ENCODE measurements around the gene S100P.
A peak's percentile ranks its signal among the peaks of the same experiment; 100 is the strongest.

The S100P gene

DNA sequence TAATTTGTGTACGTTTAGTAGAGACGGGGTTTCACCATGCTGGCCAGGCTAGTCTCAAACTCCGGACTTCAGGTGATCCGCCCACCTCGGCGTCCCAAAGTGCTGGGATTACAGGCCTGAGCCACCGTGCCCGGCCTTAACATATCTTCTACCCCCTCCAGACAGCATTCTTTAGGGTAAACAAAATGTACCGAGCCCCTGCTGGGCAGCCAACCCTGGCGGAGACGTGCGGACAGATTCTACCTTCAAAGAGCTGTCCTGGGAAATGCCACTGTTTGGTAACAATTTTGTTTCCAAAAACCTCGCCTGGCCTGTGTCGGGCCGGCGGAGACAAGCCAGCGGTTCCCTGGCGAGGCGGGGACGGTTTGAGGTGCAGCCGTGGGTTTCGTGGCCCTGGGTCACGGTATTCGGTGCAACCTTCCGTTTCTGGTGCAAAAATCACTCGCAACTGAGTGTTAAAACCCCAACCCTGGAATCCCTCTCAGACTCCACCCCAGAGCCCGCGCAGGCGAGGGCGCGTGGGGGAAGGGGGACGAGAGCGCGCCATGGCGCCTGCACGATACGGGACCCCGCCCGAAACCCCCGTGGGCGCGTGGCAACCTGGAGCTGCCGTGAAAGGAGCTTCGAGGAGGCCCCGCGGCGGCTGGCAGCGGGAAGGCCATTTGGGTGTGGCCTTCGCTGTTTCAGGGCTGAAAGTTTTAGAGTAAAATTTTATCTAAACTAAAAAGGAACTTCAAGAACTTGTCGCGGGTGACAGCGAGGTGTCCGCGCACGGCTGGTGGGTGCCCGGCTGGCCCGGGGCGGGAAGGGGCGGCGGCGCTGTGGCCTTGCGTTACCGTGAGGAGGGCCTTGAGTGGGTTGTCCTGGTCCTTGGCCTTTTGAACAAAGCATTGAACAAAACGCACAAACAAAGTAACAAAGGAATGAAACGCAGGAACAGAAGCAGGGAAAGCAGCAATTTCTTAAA lies 36.2 kb upstream of the S100P start:
- H3K4me3 ChIP-seq (ENCODE audit: low read depth, low read length), result no peak overlapping the region
- TF ChIP-seq, protein P1, sequence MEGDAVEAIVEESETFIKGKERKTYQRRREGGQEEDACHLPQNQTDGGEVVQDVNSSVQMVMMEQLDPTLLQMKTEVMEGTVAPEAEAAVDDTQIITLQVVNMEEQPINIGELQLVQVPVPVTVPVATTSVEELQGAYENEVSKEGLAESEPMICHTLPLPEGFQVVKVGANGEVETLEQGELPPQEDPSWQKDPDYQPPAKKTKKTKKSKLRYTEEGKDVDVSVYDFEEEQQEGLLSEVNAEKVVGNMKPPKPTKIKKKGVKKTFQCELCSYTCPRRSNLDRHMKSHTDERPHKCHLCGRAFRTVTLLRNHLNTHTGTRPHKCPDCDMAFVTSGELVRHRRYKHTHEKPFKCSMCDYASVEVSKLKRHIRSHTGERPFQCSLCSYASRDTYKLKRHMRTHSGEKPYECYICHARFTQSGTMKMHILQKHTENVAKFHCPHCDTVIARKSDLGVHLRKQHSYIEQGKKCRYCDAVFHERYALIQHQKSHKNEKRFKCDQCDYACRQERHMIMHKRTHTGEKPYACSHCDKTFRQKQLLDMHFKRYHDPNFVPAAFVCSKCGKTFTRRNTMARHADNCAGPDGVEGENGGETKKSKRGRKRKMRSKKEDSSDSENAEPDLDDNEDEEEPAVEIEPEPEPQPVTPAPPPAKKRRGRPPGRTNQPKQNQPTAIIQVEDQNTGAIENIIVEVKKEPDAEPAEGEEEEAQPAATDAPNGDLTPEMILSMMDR (IDR thresholded peaks at IDR 0.05; ENCODE audit: low read depth, low read length), result no peak

DNA sequence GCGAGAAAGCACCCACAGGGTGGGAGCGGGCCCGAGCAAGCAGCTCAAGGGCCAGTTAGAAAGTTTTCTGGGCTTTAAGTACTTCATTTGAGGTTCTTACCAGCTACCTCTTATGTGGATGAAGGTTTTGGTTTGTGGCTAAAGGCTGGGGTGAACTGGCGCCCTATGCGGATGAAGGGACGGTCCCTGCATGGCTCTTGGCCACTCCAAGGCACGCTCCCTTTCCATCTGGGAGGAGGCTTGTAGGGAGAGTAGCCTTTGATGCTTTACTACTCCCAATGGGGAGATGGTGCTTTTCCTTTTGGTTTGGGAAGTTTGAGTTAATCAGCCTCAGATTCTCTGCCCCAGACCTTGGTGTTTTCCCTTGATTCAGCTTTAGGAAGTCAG lies 35.5 kb upstream of the S100P start:
- no peak overlapping the region for H3K4me3 ChIP-seq (ENCODE audit: low read depth, low read length)
- TF ChIP-seq, protein P1 (IDR thresholded peaks at IDR 0.05; ENCODE audit: low read depth, low read length), result no peak

DNA sequence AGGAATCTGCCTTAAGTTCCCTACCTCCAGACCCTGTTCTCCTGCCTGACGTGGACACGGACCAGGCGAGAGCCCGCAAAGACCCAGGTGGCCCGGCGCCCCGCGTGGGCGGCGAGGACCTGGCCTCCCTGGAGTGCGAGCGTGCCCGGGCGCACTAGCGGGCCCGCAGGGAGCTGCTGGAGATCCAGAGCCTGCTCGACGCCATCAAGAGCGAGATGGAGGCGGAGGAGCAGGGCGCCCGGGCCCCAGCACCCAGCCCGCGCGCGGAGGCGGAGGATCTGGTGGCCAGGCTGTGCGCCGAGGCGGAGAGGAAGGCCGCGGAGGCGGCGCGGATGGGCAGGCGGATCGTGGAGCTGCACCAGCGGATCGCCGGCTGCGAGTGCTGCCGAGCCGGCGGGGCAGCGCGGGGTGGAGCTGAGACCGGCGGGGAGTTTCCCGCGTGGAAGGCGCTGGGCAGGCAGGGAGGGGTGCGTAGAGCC lies 35.0 kb upstream of the S100P start:
- peak overlapping the region; percentile 42 for H3K4me3 ChIP-seq (ENCODE audit: low read depth, low read length)
- TF ChIP-seq, protein P1 (IDR thresholded peaks at IDR 0.05; ENCODE audit: low read depth, low read length), result no peak

DNA sequence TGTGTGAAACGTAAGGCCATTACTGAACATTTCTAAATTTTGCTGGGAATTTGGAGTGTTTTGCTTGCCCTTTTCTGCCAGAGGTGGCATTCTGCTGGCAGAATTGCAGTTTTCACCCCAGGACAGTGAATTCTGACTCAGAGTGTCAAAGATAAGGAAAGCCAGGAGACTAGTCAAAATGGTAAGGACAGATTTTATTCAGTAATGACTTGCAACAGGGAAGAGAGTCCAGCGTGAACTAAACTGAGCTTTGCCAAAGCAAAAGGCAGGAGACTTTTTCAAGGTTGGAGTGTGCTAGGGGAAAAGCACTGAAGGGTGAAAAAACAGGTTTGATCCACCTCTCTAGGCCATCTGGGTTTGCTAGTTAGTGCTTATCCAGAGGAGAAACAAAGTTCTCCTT lies 33.8 kb upstream of the S100P start:
- TF ChIP-seq, protein P1 (IDR thresholded peaks at IDR 0.05; ENCODE audit: low read depth, low read length), result no peak
- no peak overlapping the region for H3K4me3 ChIP-seq (ENCODE audit: low read depth, low read length)

DNA sequence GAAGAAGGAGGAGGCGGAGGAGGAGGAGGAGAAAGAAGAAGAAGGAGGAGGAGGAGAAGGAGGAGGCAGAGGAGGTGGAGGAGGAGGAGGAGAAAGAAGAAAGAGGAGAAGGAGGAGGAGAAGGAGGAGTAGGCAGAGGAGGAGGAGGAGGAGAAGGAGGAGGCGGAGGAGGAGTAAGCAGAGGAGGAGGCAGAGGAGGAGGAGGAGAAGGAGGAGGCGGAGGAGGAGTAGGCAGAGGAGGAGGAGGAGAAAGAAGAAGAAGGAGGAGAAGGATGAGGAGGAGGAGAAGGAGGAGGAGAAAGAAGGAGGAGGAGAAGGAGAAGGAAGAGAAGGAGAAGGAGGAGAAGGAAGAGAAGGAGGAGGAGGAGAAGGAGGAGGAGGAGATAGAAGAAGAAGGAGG lies 33.2 kb upstream of the S100P start:
- TF ChIP-seq, protein P1 (IDR thresholded peaks at IDR 0.05; ENCODE audit: low read depth, low read length), result no peak
- H3K4me3 ChIP-seq (ENCODE audit: low read depth, low read length), result no peak overlapping the region

DNA sequence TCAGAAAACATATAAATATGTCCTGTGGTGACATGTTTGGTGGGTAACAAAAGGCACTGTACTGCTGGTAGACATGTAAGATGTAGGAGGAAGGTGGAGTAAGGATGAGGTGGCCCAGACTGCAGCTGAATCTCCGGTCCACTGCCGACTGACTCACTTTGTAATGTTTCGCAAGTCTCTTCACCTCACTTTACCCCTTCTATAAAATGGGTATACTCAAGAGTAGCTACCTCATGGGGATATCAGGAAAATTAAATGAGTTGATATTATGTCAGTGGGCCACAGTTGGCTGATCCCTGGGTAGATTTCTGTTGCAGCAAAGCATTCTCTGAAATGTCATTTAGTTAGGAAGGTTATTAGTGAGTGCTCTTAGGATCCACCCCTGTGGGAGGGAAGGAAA lies 31.1 kb upstream of the S100P start:
- H3K4me3 ChIP-seq (ENCODE audit: low read depth, low read length), result no peak overlapping the region
- TF ChIP-seq, protein P1 (IDR thresholded peaks at IDR 0.05; ENCODE audit: low read depth, low read length), result no peak

All from WI38 (cell line).